Endothelial cell of umbilical vein (primary cell): Measurements from ENCODE around the gene CEP63. TPM values are rescaled to one million over a fixed set of nuclear protein-coding genes. Genes with fewer than 3 reads are reported as not detected.

Experiments
- BruUV-seq: library from RNA; stranded (reverse); fragments of 400-500 nt; replicated peaks from 2 replicates; lab custom pipeline; 2021; lab: Mats Ljungman, UMichigan
- CTCF ChIA-PET: fragments of 300-600, 350-600 bp; sonication (Branson Sonifier 250); formaldehyde crosslinking; loops from one replicate; lab custom pipeline; 2021; ENCODE audit warnings: antibody characterized with exemption, inconsistent platforms; lab: Charles Lee
- POLR2A ChIA-PET: fragments of 300-600, 350-600 bp; sonication (Branson Sonifier 250); formaldehyde crosslinking; loops from one replicate; lab custom pipeline; 2021; ENCODE audit warnings: antibody characterized with exemption, inconsistent platforms; lab: Charles Lee
- DNase-seq: peaks from one replicate; pipeline ENCODE4 v3.0.0-alpha.2; 2011; ENCODE audit warnings: low read depth, low spot score
- FAIRE-seq: peaks from 2 replicates; lab custom pipeline; 2011; peaks lifted over from hg19 to GRCh38; lab: Jason Lieb, UNC
- H2AFZ ChIP-seq: 2 replicates; pipeline ENCODE4 v1.6.0; 2012; ENCODE audit warnings: low read depth, low read length, control low read depth, inconsistent platforms
- H3K27ac ChIP-seq: 2 replicates; pipeline ENCODE4 v1.5.1; 2011; ENCODE audit warnings: low read depth, mild to moderate bottlenecking, control low read depth, low read length, moderate library complexity; ENCODE audit not compliant: insufficient read depth
- H3K27me3 ChIP-seq, 2 experiments: 2 replicates each; pipeline versions ENCODE4 v1.6.0 to v1.6.1; 2011; ENCODE audit warnings: low read length in 2 of 2, mixed read lengths in 1 of 2; ENCODE audit not compliant: control insufficient read depth in 2 of 2, insufficient read depth in 2 of 2
- H3K36me3 ChIP-seq, 2 experiments: 2 replicates in 1 of 2; 3 replicates in 1 of 2; pipeline ENCODE4 v1.5.1; 2011; ENCODE audit warnings: low read length in 2 of 2, mild to moderate bottlenecking in 1 of 2, moderate library complexity in 1 of 2; ENCODE audit not compliant: control insufficient read depth in 2 of 2, insufficient read depth in 2 of 2; ENCODE audit errors: extremely low read depth in 1 of 2
- H3K4me1 ChIP-seq: 3 replicates; pipeline ENCODE4 v1.5.1; 2011; ENCODE audit warnings: mild to moderate bottlenecking, low read length; ENCODE audit not compliant: control insufficient read depth, insufficient read depth; ENCODE audit errors: extremely low read depth
- H3K4me2 ChIP-seq: 2 replicates; pipeline ENCODE4 v1.6.1; 2011; ENCODE audit warnings: low read length, control low read depth, mixed read lengths; ENCODE audit not compliant: insufficient read depth
- H3K4me3 ChIP-seq, 3 experiments: fragments of 200-600 bp in 1 of 3; sonication (generic), shearing (Covaris generic) in 1 of 3; replicated peaks in 1 of 3; 2 replicates each; pipeline ENCODE4 v1.5.1; 2011 to 2016; ENCODE audit warnings: control low read depth in 3 of 3, low read length in 3 of 3, mild to moderate bottlenecking in 2 of 3, inconsistent platforms in 1 of 3, low read depth in 1 of 3, moderate library complexity in 1 of 3; ENCODE audit not compliant: insufficient read depth in 1 of 3
- H3K79me2 ChIP-seq: 2 replicates; pipeline ENCODE4 v1.6.0; 2012; ENCODE audit warnings: low read length, inconsistent platforms; ENCODE audit not compliant: control insufficient read depth, insufficient read depth
- H3K9ac ChIP-seq: replicated peaks from 2 replicates; pipeline ENCODE3; 2011; ENCODE audit warnings: low read length, control low read depth; ENCODE audit not compliant: insufficient read depth; ENCODE audit errors: extremely low read depth
- H3K9me1 ChIP-seq: replicated peaks from 3 replicates; pipeline ENCODE4 v1.6.0; 2011; ENCODE audit warnings: mild to moderate bottlenecking, low read length; ENCODE audit not compliant: control insufficient read depth, insufficient read depth; ENCODE audit errors: extremely low read depth
- H3K9me3 ChIP-seq: replicated peaks from 2 replicates; pipeline ENCODE4 v1.5.1; 2012; ENCODE audit warnings: low read length, inconsistent platforms; ENCODE audit not compliant: control insufficient read depth, insufficient read depth
- H4K20me1 ChIP-seq: replicated peaks from 2 replicates; pipeline ENCODE3; 2011; ENCODE audit warnings: mild to moderate bottlenecking, low read length; ENCODE audit not compliant: control insufficient read depth, insufficient read depth; ENCODE audit errors: extremely low read depth
- CTCF ChIP-seq, 2 donors: IDR thresholded peaks; 1 replicate in 1 of 2; 2 replicates in 1 of 2; pipeline ENCODE4 v1.5.1; 2011; ENCODE audit warnings: low read length in 2 of 2, mild to moderate bottlenecking in 2 of 2, moderate library complexity in 2 of 2, control low read depth in 1 of 2, inconsistent platforms in 1 of 2, low read depth in 1 of 2; ENCODE audit not compliant: insufficient read depth in 1 of 2; ENCODE audit errors: extremely low read depth in 1 of 2
- EZH2 ChIP-seq: IDR thresholded peaks from 2 replicates; pipeline ENCODE4 v1.6.1; 2012; ENCODE audit warnings: borderline replicate concordance, low read depth, mild to moderate bottlenecking, moderate library complexity, low read length, inconsistent platforms; ENCODE audit not compliant: severe bottlenecking
- FOS ChIP-seq: IDR thresholded peaks from 2 replicates; pipeline ENCODE4 v1.6.1; 2011; ENCODE audit warnings: mild to moderate bottlenecking, low read length, moderate library complexity, borderline replicate concordance; ENCODE audit not compliant: insufficient read depth
- GATA2 ChIP-seq: IDR thresholded peaks from 2 replicates; pipeline ENCODE4 v1.7.0; 2011; ENCODE audit warnings: low read depth, mild to moderate bottlenecking, moderate library complexity, mixed read lengths, low read length; ENCODE audit not compliant: insufficient read length, insufficient read depth
- JUN ChIP-seq: IDR thresholded peaks from 2 replicates; pipeline ENCODE4 v1.6.1; 2011; ENCODE audit warnings: borderline replicate concordance, low read depth; ENCODE audit not compliant: insufficient read length, insufficient read depth
- MAX ChIP-seq: IDR thresholded peaks from 2 replicates; pipeline ENCODE4 v1.6.1; 2011; ENCODE audit not compliant: insufficient read depth, insufficient read length
- MYC ChIP-seq: IDR thresholded peaks from one replicate; pipeline ENCODE4 v1.6.1; 2011; ENCODE audit warnings: mild to moderate bottlenecking, low read depth, low read length
- POLR2A ChIP-seq: IDR thresholded peaks from 2 replicates; pipeline ENCODE4 v1.6.1; 2012; ENCODE audit warnings: low read depth, mild to moderate bottlenecking, control low read depth, low read length
- POLR2AphosphoS5 ChIP-seq: IDR thresholded peaks from 2 replicates; pipeline ENCODE4 v1.6.1; 2012; ENCODE audit warnings: low read depth, mild to moderate bottlenecking, control low read depth, low read length, moderate library complexity; ENCODE audit not compliant: insufficient read depth
- dilution Hi-C: fragments of 300-500 bp; cut with MboI; formaldehyde crosslinking; loops from one replicate; pipeline ENCODE4 v1.15.0; 2019; ENCODE audit warnings: low sequenced_read_pairs; ENCODE audit not compliant: extremely low pct_ligation_motif_present
- intact Hi-C: fragments of 100-400 bp; cut with micrococcal nuclease; formaldehyde crosslinking; loops from one replicate; pipeline ENCODE4 v1.10.0; 2022
- polyA plus RNA-seq, 4 experiments: library from polyadenylated mRNA; depleted of rRNA in 3 of 4; stranded (reverse) in 3 of 4; unstranded in 1 of 4; fragments of >200 nt; gene quantifications; 2 replicates each; pipeline versions ENCODE4 v1.2.1 to v1.2.3, GENCODE V29; 2011 to 2012; ENCODE audit warnings: missing spikeins in 1 of 4
- total RNA-seq: library from RNA; stranded (reverse); gene quantifications from 2 replicates; pipeline ENCODE4 v1.2.3, GENCODE V29; 2021

The CEP63 gene
- total and polyA plus RNA-seq, 2 donors (not counting 3 experiments of a cell fraction or from before 2014, with no cell fraction given) = 5.7 to 29.4 TPM

- dilution Hi-C loops (no loop called here), intact Hi-C loops (loop anchor here (1.0 to 10.0 kb wide), 4 partner anchors 55 to 668 kb away; no protein-coding TSS in a partner anchor)
- Histone ChIP-seq H3K27me3 (no peaks in the 10 kb centered on the region), H3K9me3 (no peaks in the 10 kb centered on the region), H3K4me1 (peaks cover 44% of the 10 kb centered on the region), H3K79me2 (peaks cover 48% of the 10 kb centered on the region), H3K27ac (peak overlapping the region; percentile 92), H3K4me2 (peak overlapping the region; percentile 88), H3K4me3 (peak overlapping the region in 1 of 3 experiments; percentile 44), H3K9me1 (no peaks in the 10 kb centered on the region), H3K36me3 (peaks cover 16 to 24% of the 10 kb centered on the region in 2 experiments), H2AFZ (no peak overlapping the region), H4K20me1 (no peaks in the 10 kb centered on the region), H3K9ac (peak overlapping the region; percentile 78)
- no peak for FAIRE-seq
- BruUV-seq = no TSS peak
- DNase-seq = no peak
- ChIA-PET CTCF (interaction anchor here (0.8 to 2.6 kb wide), 16 partner anchors 9 to 555 kb away, joined by 3 to 33 read pairs (median 4); partner anchors contain the start of gene AMOTL2), POLR2A (interaction anchor here (0.6 to 2.0 kb wide), 7 partner anchors 108 to 213 kb away, joined by 3 to 8 read pairs (median 4); partner anchors contain the start of gene AMOTL2)
- TF ChIP-seq CTCF (IDR thresholded peaks at IDR 0.05; ENCODE audit: extremely low read depth in 1 of 2, insufficient read depth in 1 of 2, low read depth in 1 of 2, low read length in 2 of 2) (no peak), MAX (no peak), EZH2 (no peak), POLR2A (no peak), GATA2 (no peak), POLR2AphosphoS5 (no peak), FOS (no peak), MYC (no peak), JUN (no peak)
Observed at GRCh38 chr3:134482622-134483021, 3.2 kb upstream of the CEP63 start.
